HG03432 (cell line): ENCODE measurements around the gene FCHO2.

Experiments used
- ATAC-seq: cut with Tn5 transposase; IDR thresholded peaks from one replicate; pipeline ENCODE4 v1.9.1; 2021; ENCODE audit warnings: mild to moderate bottlenecking, moderate library complexity; ENCODE audit not compliant: unreplicated experiment

The FCHO2 gene

GRCh38 chr5:73028991-73029595 lies 73.3 kb downstream of the FCHO2 start:
- ATAC-seq: no peak

DNA sequence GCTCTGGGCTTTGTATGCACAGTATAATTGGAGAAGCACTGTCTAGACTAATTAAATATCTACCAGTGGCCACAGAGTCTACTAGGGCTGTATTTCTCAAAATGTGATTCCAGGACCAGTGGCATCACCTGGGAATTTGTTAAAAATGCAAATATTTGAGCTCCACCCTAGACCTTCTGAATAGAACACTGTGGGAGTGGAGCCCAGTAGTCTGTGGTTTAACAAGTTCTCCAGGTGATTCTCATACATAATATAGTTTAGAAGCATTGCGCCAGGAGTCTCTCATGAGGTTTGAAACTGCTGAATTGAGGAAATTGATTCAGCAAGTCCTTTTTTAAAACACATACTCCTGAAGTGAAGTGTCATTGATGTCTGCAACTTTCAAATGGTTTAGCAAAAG lies 74.7 kb downstream of the FCHO2 start:
- ATAC-seq: no peak

DNA sequence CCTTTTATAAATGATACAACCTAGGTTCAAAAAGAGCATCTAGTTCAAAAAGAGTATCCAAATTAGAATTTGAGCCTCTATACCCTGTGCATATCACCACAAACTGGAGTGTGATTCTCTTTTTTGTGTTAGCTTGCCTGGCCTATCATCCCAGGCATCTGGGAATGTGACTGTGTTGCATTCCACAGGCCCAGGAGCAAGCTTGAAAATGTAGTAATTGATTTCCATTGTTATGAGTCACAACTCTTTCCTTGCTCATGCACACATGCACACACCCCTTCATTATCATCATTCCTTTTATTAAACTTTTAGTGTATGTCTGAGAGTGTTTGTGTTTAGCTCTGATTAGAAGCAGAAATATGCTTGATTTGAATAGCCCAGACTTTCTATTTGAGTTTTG lies 75.2 kb downstream of the FCHO2 start:
- ATAC-seq: no peak

- ATAC-seq: no peak
Measured at GRCh38 chr5:73031839-73032238, 76.0 kb downstream of the FCHO2 start.

- no peak for ATAC-seq
Measured at GRCh38 chr5:73032635-73033034, 76.8 kb downstream of the FCHO2 start.

DNA sequence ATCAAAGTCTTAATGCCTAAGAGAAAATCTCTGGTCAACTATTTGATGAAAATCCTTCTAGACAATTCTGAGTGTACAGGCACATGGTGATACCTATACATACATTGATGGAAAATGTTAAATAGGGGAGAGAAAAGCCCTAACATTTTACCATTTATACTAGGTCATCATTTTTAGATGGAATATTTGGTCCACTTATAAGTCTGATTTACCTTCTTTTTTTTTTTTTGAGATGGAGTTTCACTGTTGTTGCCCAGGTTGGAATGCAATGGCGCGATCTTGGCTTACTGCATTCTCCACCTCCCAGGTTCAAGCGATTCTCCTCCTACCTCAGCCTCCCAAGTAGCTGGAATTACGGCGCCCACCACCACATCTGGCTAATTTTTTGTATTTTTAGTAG lies 81.7 kb downstream of the FCHO2 start:
- no peak for ATAC-seq

- no peak for ATAC-seq
Measured at GRCh38 chr5:73039082-73039481, 83.2 kb downstream of the FCHO2 start.

GRCh38 chr5:73042993-73043392 lies 87.2 kb downstream of the FCHO2 start:
- ATAC-seq: no peak

DNA sequence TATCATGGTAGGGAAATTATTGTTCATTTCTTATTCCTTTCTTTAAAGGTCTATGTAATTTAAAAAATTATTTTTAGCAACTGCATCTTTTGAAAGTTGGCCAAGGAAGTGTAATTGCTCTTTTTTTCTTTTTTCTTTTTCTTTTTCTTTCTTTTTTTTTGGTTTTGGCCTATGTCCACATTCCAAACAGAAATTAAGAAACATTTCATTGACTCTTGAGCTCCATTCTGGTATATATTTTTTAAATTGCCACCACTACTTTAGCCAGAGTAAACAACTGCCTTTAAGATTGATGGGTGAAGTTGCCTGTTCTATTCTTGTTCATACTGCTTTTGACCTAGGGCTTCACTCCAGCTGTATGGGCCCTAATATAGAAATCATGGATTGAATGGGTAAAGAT lies 88.7 kb downstream of the FCHO2 start:
- ATAC-seq: no peak

- ATAC-seq: no peak
Measured at GRCh38 chr5:73045623-73046022, 89.8 kb downstream of the FCHO2 start.

- no peak for ATAC-seq
Measured at GRCh38 chr5:73061593-73061992, 105.8 kb downstream of the FCHO2 start.

GRCh38 chr5:73066466-73066865 lies 110.6 kb downstream of the FCHO2 start:
- ATAC-seq: no peak

GRCh38 chr5:73067213-73067612 lies 111.4 kb downstream of the FCHO2 start:
- ATAC-seq: no peak

DNA sequence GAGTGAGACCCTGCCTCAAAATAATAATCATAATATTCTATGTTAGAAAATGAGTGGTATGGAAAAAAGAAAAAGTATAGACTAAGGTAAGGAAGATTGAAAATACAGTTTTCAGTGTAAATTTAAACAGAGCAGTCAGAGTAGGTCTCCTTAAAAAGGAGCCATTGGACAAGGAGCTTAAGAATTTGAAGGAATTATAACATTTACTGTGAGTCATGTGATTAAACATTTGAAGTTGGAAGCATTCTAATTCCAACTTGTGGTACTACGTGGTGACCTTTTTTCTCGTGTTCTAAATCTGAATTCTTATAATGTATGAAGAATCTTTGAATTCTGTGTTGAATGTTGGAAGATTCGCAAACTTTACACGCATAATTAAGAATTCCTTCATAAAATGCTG lies 125.3 kb downstream of the FCHO2 start:
- ATAC-seq: no peak

- ATAC-seq: no peak
Measured at GRCh38 chr5:73088026-73088425, 132.2 kb downstream of the FCHO2 start.

GRCh38 chr5:73093943-73094342 lies 138.1 kb downstream of the FCHO2 start:
- no peak for ATAC-seq

DNA sequence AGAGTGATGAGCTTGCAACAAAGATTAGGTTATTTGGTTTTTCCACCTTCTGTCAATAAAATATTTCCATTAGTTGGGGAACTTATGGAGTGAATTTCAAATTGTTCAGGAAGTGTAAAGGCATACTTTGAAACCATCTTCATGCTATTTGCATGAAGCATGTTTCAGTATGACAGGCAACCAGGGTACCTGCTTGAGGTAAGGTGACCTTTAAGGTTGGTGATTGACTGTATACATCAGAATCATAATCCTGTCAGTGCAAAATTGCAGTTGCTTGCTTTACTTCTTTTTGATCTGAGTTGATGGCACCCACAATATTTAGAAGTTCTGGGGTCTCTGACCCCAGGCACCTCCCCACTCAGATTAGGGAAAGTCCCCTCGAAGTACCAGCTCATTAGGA lies 138.6 kb downstream of the FCHO2 start:
- no peak for ATAC-seq

GRCh38 chr5:73095564-73096238 lies 139.9 kb downstream of the FCHO2 start:
- ATAC-seq: no peak

- no peak for ATAC-seq
Measured at GRCh38 chr5:73096239-73096575, 140.4 kb downstream of the FCHO2 start.

- ATAC-seq: no peak
Measured at GRCh38 chr5:73097740-73098139, 141.9 kb downstream of the FCHO2 start.

DNA sequence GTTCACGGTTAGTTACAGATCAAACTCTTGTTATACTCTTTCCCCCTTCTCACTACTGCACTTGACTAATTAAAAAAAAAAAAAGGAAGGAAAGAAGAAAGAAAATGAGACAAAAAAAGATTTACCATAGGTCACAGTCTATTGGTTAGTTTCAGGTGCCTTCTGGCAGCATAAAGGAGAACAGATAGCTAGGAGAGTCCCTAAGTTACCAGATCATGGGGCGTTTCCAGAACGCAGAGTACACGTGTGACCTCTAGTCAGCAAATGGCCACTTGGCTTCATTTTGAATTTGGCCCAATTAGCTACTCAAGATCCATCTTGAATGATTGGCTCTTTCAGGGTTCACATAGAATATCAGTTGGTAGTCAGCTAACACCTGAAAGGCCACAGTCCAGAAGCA lies 144.3 kb downstream of the FCHO2 start:
- ATAC-seq: no peak

DNA sequence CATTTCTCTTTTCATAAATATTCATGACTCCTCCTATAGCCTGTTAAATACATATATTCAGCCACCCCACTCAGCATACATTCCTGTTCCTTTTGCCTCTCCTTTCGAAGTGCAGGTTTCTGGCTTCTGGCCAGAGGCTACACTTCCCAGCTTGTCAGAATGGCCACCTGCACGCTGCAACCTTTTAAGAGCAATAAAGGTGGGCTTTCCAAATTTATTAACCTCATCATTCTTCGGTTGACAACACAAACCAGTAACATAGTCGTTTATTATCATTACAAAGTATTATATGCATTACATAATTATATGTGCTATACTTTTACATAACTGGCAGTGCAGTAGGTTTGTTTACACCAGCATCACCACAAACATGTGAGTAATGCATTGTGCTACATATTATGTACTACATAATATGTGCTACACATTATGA lies 148.0 kb downstream of the FCHO2 start:
- ATAC-seq: no peak

DNA sequence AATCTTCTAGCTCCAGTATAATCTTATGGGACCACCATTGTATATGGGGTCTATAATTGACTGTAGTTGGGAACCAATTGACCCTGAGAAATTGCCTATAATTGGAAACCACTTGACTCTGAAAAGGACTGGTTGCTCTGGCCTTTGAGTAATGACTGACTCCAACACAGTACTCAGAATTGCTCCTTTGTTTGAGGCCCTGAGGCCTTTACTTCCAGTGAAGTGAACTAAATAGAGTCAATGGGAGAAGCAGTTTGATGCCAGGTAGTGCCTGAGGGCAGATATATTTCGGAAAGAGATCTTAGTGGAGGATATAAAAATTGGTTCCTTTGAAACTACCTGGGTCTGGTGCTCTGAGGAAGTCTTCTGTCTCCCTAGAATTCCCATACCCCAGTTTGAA lies 148.5 kb downstream of the FCHO2 start:
- no peak for ATAC-seq
